ENCODE data around the gene ANKRD36B.
"Not testable (repeated sequence)": the region's sequence is repeated elsewhere in the genome, so short reads cannot be mapped to it uniquely, and the experiment has no call there.

GRCh38 chr2:97611895-97612294, 22.2 kb upstream of the ANKRD36B start:
- TF ChIP-seq CTCF (IDR thresholded peaks at IDR 0.05; ENCODE audit: low read length); EZH2 (IDR thresholded peaks at IDR 0.05; ENCODE audit: borderline replicate concordance, low read length): not testable (repeated sequence)

Measured in OCI-LY1 (cell line).